ENCODE measurements around the gene PC.

DNA sequence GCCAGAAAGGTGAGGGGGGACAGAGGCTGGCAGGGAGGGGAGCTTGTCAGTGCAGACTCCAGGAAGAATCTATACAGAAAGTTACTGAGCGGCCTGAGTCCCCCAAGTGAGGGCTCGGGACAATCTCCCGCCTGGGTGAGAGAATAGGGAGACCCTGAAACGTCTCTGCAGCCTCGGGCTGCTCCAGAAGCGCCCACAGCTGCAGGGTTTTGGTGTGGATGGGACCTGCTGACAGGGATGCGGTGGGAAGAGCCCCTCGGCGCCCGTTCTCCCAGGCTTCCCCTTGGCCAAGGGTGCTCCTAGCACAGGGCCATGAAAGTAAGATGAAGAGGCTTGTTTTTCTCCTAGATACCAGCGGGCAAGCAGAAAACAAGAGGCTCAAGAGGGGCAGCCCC, 115.7 kb downstream of the PC start:
- TF ChIP-seq, protein P1, sequence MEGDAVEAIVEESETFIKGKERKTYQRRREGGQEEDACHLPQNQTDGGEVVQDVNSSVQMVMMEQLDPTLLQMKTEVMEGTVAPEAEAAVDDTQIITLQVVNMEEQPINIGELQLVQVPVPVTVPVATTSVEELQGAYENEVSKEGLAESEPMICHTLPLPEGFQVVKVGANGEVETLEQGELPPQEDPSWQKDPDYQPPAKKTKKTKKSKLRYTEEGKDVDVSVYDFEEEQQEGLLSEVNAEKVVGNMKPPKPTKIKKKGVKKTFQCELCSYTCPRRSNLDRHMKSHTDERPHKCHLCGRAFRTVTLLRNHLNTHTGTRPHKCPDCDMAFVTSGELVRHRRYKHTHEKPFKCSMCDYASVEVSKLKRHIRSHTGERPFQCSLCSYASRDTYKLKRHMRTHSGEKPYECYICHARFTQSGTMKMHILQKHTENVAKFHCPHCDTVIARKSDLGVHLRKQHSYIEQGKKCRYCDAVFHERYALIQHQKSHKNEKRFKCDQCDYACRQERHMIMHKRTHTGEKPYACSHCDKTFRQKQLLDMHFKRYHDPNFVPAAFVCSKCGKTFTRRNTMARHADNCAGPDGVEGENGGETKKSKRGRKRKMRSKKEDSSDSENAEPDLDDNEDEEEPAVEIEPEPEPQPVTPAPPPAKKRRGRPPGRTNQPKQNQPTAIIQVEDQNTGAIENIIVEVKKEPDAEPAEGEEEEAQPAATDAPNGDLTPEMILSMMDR (IDR thresholded peaks at IDR 0.05), result no peak
- TF ChIP-seq EP300 (IDR thresholded peaks at IDR 0.05), result no peak

Measured in ovary (tissue), 3 donors.